SJCRH30 (cell line): Measurements from ENCODE around the gene CCSER2. TPM values are rescaled to one million over a fixed set of nuclear protein-coding genes. Genes with fewer than 3 reads are reported as not detected.
"Not testable (repeated sequence)": the region's sequence is repeated elsewhere in the genome, so short reads cannot be mapped to it uniquely, and the experiment has no call there.

Experiments used
- DNase-seq, 2 experiments: peaks; one replicate each; pipeline ENCODE4 v3.0.0-alpha.2; 2015 to 2020
- H3K27ac ChIP-seq: fragments of 250-450 bp; sonication (Bioruptor Pico); 2 replicates; pipeline ENCODE4 v1.5.1; 2020; ENCODE audit warnings: mild to moderate bottlenecking, moderate library complexity
- H3K27me3 ChIP-seq: fragments of 250-450 bp; sonication (Bioruptor Pico); 2 replicates; pipeline ENCODE4 v1.5.1; 2020; ENCODE audit warnings: mild to moderate bottlenecking, moderate library complexity
- H3K36me3 ChIP-seq: fragments of 250-450 bp; sonication (Bioruptor Pico); 2 replicates; pipeline ENCODE4 v1.5.1; 2020; ENCODE audit warnings: mild to moderate bottlenecking, moderate library complexity
- H3K4me1 ChIP-seq: fragments of 250-450 bp; sonication (Bioruptor Pico); 2 replicates; pipeline ENCODE4 v1.5.1; 2020; ENCODE audit warnings: mild to moderate bottlenecking, moderate library complexity
- H3K4me3 ChIP-seq: fragments of 250-450 bp; sonication (Bioruptor Pico); 2 replicates; pipeline ENCODE4 v1.5.1; 2020; ENCODE audit warnings: mild to moderate bottlenecking, moderate library complexity
- H3K9me3 ChIP-seq: fragments of 250-450 bp; sonication (Bioruptor Pico); replicated peaks from 2 replicates; pipeline ENCODE4 v1.5.1; 2020; ENCODE audit warnings: mild to moderate bottlenecking, moderate library complexity
- total RNA-seq: library from RNA; depleted of rRNA; stranded (reverse); fragments of >200 nt; shearing (Covaris generic); gene quantifications from 2 replicates; pipeline ENCODE4 v1.2.3, GENCODE V29; 2014

Gene CCSER2
- total RNA-seq, 1 experiment from 2014 or later, result 16.5 TPM

- H3K36me3 ChIP-seq, result no peaks in the 10 kb centered on the region
- no peak for DNase-seq
- no peak overlapping the region for H3K27ac ChIP-seq
- H3K4me3 ChIP-seq, result no peak overlapping the region
- no peaks in the 10 kb centered on the region for H3K27me3 ChIP-seq
- H3K9me3 ChIP-seq, result no peaks in the 10 kb centered on the region
- 0 out of 2 replicates have a peak, but pooled peaks cover 4% of the 10 kb centered on the region for H3K4me1 ChIP-seq
Measured at GRCh38 chr10:84499846-84500245, 171.5 kb downstream of the CCSER2 start.

GRCh38 chr10:84510121-84510520 lies 181.7 kb downstream of the CCSER2 start:
- no peak for DNase-seq
- Histone ChIP-seq H3K36me3 (no peaks in the 10 kb centered on the region), H3K4me3 (no peak overlapping the region), H3K9me3 (no peaks in the 10 kb centered on the region), H3K27me3 (no peaks in the 10 kb centered on the region), H3K4me1 (no peaks in the 10 kb centered on the region), H3K27ac (no peak overlapping the region)

DNA sequence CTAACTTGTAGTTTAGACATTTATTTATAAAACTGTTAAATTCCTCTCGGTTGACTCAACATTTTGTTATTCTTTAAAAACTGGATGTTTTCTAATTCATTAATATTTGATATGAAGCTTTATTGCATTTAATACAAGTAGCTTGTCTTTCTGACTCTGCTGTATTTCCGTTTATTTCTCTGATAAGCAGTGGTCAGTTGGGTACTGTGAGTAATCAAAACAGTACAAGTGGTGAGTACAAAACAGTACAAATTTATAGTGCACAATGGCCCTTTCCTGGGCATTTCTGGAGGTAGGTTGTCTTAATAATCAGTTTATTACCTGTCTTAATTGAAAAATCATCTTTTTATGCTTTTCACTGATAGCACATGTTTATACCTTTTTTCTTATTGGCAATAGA lies 182.7 kb downstream of the CCSER2 start:
- H3K27me3 ChIP-seq, result no peaks in the 10 kb centered on the region
- no peaks in the 10 kb centered on the region for H3K4me1 ChIP-seq
- no peak for DNase-seq
- no peaks in the 10 kb centered on the region for H3K36me3 ChIP-seq
- H3K4me3 ChIP-seq, result no peak overlapping the region
- H3K27ac ChIP-seq, result no peak overlapping the region
- H3K9me3 ChIP-seq, result no peaks in the 10 kb centered on the region

- Histone ChIP-seq H3K9me3 (no peaks in the 10 kb centered on the region), H3K36me3 (no peaks in the 10 kb centered on the region), H3K27me3 (no peaks in the 10 kb centered on the region), H3K4me3 (no peak overlapping the region), H3K4me1 (no peaks in the 10 kb centered on the region), H3K27ac (no peak overlapping the region)
- no peak for DNase-seq
Measured at GRCh38 chr10:84511709-84512285, 183.4 kb downstream of the CCSER2 start.

DNA sequence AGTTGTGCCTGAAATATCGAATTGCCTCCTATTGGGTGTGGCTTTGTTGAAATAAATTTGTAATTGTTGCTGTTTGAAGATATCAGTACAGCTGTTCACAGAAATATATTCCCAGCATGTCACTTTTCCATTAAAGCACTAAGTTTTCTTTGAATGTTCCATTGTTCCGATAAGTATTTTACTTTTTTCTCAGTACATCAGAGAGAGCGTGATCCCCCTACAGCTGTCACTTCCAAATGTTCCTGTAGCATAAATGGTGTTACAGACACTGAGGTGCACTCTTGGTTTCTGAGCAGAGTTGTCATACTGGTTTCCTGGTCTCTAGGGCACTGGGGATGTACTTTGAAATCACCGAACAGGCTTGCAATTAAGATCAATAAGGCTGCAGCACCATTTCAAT lies 189.2 kb downstream of the CCSER2 start:
- H3K4me1 ChIP-seq, result no peaks in the 10 kb centered on the region

GRCh38 chr10:84519235-84519634 lies 190.8 kb downstream of the CCSER2 start:
- Histone ChIP-seq H3K27me3 (no peaks in the 10 kb centered on the region), H3K27ac (no peak overlapping the region), H3K36me3 (no peaks in the 10 kb centered on the region), H3K4me3 (no peak overlapping the region), H3K9me3 (no peaks in the 10 kb centered on the region), H3K4me1 (no peaks in the 10 kb centered on the region)
- DNase-seq, result no peak

More for the DNA sequence above, 189.2 kb downstream of the CCSER2 start:
- DNase-seq, result no peak
- no peak overlapping the region for H3K27ac ChIP-seq
- H3K27me3 ChIP-seq, result no peaks in the 10 kb centered on the region
- H3K36me3 ChIP-seq, result no peaks in the 10 kb centered on the region
- no peak overlapping the region for H3K4me3 ChIP-seq
- H3K9me3 ChIP-seq, result no peaks in the 10 kb centered on the region

- Histone ChIP-seq H3K36me3 (no peaks in the 10 kb centered on the region), H3K27ac (no peak overlapping the region), H3K27me3 (no peaks in the 10 kb centered on the region), H3K9me3 (no peaks in the 10 kb centered on the region), H3K4me3 (no peak overlapping the region), H3K4me1 (no peaks in the 10 kb centered on the region)
- DNase-seq, result no peak
Measured at GRCh38 chr10:84521013-84521412, 192.6 kb downstream of the CCSER2 start.

- Histone ChIP-seq H3K27me3 (no peaks in the 10 kb centered on the region), H3K36me3 (no peaks in the 10 kb centered on the region), H3K4me3 (no peak overlapping the region), H3K4me1 (no peaks in the 10 kb centered on the region), H3K27ac (no peak overlapping the region), H3K9me3 (no peaks in the 10 kb centered on the region)
- no peak for DNase-seq
Measured at GRCh38 chr10:84521468-84521867, 193.1 kb downstream of the CCSER2 start.

GRCh38 chr10:84522612-84523462 lies 194.4 kb downstream of the CCSER2 start:
- Histone ChIP-seq H3K27me3 (no peaks in the 10 kb centered on the region), H3K9me3 (no peaks in the 10 kb centered on the region), H3K27ac (no peak overlapping the region), H3K4me1 (no peaks in the 10 kb centered on the region), H3K4me3 (no peak overlapping the region), H3K36me3 (no peaks in the 10 kb centered on the region)
- DNase-seq, result no peak

- no peak overlapping the region for H3K4me3 ChIP-seq
- DNase-seq, result peak; percentile 15 to 44
- H3K27me3 ChIP-seq, result no peaks in the 10 kb centered on the region
- no peaks in the 10 kb centered on the region for H3K4me1 ChIP-seq
- no peaks in the 10 kb centered on the region for H3K9me3 ChIP-seq
- H3K36me3 ChIP-seq, result no peaks in the 10 kb centered on the region
- H3K27ac ChIP-seq, result no peak overlapping the region
Measured at GRCh38 chr10:84523526-84523925, 195.1 kb downstream of the CCSER2 start.

DNA sequence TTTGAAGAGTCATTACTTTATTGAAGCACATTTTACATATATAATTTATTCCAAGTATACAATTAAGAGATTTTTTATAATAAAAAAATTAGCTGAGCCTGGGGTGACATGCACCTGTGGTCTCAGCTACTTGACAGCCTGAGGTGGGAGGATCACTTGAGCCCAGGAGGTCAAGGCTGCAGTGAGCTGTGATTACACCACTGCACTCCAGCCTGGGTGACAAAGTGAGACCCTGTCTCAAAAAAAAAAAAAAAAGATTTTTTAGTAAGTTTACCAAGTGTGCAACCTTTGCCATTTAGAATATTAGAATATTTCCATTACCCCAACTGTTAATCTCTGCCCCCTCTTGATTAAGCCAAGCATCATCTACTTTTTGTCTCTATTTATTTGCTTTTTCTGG lies 196.0 kb downstream of the CCSER2 start:
- Histone ChIP-seq H3K4me1 (no peaks in the 10 kb centered on the region), H3K4me3 (no peak overlapping the region), H3K9me3 (no peaks in the 10 kb centered on the region), H3K27me3 (no peaks in the 10 kb centered on the region), H3K36me3 (no peaks in the 10 kb centered on the region), H3K27ac (no peak overlapping the region)
- DNase-seq, result no peak

GRCh38 chr10:84525120-84525806 lies 196.9 kb downstream of the CCSER2 start:
- DNase-seq, result no peak
- Histone ChIP-seq H3K27me3 (no peaks in the 10 kb centered on the region), H3K36me3 (no peaks in the 10 kb centered on the region), H3K4me1 (no peaks in the 10 kb centered on the region), H3K27ac (no peak overlapping the region), H3K9me3 (no peaks in the 10 kb centered on the region), H3K4me3 (no peak overlapping the region)

DNA sequence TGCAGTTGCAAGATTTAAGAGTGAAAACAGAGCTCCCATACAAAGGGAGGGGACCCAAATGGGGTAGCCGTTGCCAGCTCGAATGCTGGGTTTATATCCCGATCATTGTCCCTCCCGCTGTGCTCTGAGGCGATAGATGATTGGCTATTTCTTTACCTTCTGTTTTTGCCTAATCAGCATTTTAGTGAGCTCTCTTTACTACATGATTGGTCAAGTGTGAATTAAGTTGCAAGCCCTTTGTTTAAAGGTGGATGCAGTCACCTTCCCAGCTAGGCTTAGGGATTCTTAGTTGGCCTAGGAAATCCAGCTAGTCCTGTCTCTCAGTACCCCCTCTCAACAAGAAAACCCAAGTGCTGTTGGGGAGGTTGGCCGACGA lies 197.4 kb downstream of the CCSER2 start:
- H3K4me3 ChIP-seq, H3K36me3 ChIP-seq, H3K27ac ChIP-seq, H3K4me1 ChIP-seq, H3K9me3 ChIP-seq, H3K27me3 ChIP-seq, DNase-seq: not testable (repeated sequence)

DNA sequence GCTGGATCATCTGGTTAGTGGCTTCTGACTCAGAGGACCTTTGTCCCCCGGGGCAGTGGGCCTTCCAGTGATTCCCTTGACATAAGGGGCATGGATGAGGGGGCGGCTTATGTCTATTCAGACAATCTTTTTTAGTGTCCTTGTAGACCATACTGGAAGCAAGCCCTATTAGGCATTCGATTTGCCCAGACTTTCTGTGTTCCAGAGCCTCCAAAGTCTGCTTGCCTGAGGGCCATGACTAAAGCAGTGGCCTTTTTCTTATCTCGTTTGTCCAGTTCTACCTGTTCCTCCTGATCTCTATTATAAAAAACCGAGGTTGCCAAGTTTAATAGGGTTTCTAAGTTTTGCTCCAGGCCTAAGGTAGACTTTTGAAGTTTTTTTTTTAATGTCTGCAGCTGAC lies 199.0 kb downstream of the CCSER2 start:
- not testable (repeated sequence) for H3K4me3 ChIP-seq, DNase-seq, H3K4me1 ChIP-seq, H3K36me3 ChIP-seq, H3K27me3 ChIP-seq, H3K9me3 ChIP-seq, H3K27ac ChIP-seq

- H3K27me3 ChIP-seq, H3K4me1 ChIP-seq, H3K27ac ChIP-seq, H3K4me3 ChIP-seq, H3K9me3 ChIP-seq, H3K36me3 ChIP-seq: not testable (repeated sequence)
- DNase-seq, result peak in 1 of 2 experiments; percentile 28
Measured at GRCh38 chr10:84528526-84528925, 200.1 kb downstream of the CCSER2 start.
